GM19193 (cell line): ENCODE data around the gene NVL.

Experiments
- POLR2A ChIP-seq: IDR thresholded peaks from 4 replicates; pipeline ENCODE4 v1.6.1; 2011; ENCODE audit not compliant: insufficient read depth, insufficient read length; ENCODE audit errors: extremely low read depth

NVL gene

DNA sequence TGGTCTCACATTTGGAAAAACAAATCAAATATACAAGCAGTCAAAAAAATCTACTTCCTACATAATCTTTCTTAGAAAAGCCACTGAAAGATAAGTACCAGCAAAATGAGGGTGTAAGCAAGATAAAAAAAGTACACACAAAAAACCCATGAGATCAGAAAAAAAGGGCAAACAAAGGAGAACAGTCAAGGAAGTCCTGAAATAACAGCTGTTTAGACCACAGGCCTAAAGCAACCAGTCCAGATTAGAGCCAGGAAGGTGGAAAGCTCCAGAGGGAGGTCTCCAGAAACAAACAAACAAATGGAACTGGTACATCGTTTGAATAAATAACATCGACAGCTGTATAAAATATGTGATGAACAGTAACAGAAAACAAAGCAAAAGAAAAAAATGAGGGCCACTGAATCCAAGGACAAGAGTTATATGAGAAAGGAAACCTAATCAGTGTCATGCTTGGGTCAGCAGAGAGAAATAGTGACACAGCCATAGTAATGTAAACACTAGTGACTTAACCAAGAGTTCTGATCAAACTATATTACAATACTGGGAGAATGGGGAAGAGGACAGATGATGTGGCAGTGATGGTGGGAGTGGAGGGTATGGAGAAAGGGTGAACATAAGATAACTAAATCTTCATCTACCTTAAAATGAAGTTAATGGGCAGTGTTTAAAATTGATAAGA lies 67.5 kb downstream of the NVL start:
- no peak for TF ChIP-seq POLR2A

DNA sequence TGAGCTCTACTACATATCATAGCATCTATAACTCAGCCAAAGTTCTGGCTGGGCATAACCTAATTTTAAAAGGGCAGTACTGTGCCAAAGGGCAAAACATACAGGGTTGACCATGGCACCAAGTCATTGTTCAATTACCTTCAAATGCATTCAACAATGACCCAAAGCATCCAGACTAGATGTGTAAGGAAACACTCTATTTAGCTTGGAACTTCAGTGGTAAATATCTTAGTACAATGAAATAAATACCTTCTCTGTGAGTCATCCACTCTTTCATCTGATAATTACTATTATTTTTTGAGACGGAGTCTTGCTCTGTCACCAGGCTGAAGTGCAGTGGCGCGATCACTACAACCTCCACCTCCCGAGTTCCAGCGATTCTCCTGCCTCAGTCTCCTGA lies 70.0 kb downstream of the NVL start:
- TF ChIP-seq POLR2A, result no peak

DNA sequence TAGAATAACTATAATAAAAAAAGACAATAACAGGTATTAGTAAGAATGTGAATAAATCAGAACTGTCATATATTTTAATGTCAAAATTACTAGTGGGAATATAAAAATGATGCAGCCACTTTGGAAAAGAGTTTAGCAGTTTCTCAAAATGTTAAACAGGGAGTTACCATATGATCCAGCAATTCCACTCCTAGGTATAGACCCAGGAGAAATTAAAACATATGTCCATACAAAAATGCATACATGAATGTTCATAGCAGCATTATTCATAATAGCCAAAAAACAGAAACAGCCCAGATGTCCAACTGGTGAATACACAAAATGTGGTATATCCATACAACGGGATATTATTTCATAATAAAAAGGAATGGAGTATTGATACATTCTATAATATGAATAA lies 71.6 kb downstream of the NVL start:
- TF ChIP-seq POLR2A, result no peak

DNA sequence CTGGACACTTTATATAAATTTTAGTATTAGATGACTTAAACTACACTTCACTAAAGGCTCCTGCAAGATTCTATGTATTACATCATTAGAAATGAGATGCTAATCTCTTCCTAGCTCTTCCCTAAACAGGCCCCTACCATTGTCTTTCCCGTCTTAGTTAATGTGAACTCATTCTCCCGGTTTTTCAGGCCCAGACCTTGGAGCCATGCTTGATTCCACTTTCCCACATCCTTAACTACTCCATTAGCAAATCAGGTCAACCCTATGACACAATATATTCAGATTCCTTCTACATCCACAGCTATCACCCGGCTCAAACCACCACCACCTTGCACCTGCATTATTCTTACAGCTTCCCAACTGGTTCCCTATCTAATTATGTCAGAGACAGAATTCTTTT lies 73.3 kb downstream of the NVL start:
- no peak for TF ChIP-seq POLR2A

DNA sequence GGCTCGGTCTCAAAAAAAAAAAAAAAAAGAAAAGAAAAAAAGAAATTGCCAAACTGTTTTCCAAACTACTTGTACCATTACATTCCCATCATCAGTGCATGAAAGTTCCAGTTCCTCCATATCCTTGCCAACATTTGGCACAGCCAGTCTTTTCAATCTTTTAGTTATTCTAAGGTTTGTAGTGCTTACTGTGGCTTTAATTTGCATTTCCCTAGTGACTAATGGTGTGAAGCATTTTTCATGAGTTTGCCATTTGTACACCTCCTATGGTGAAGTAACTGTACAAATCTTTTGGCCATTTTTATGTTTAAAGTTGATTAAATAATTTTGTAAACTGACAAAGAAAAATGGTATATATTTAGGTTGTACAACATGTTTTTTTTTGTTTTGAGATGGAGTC lies 76.3 kb downstream of the NVL start:
- no peak for TF ChIP-seq POLR2A

DNA sequence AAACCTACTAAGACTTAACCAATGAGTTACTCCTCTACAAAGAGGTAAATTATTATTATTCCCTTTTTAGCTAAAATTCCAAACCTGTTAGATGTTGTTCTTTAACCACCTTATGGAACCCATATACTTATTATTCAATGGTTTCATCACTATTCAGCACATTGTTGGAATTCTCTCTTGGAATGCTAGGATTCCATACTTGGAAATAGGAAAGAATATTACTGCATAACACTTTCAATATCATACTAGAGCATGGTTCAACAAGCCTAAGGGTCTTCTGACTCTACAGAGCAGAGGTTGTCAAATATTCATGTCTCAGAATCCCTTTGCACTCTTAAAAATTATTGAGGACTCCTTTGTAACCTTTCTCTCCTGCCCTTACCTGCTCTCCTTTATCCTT lies 77.5 kb downstream of the NVL start:
- TF ChIP-seq POLR2A, result no peak

DNA sequence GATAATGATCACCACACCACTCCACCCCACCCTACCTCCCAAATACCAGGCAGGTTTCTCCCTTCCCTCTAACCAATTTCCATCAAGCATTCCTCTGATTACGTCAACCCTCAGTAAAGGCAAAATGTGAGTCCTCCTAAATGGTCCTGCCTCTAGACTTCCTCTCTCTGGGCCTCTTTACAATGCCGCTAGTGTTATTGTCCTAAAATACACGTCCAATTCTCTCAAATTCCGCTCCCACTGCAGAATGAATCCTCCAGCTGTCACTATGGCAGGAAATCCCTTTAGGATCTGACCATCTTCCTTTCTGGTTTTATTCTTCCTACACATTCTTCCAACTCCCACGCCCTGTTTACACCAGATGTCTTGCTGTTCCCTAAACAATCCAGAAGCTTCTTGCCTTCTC lies 78.2 kb downstream of the NVL start:
- no peak for TF ChIP-seq POLR2A

DNA sequence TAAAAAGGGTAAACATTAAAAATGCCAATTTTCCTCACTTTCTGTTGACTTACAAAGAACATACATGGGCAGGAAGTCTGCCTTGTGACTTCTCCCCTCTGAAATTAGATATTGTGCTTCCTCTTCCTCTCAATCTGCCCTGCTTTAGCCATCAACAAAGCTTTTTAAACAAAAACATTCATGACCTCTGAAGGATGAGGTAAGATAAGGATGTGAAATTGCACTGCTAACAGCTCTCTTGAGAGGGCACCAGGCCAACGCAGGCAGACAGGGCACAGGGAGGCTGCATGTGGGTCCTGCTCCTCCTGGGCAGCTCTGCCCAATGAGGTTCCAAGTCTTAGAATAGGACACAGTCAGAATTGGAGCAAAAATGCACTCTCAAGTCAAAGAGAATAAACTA lies 84.8 kb downstream of the NVL start:
- no peak for TF ChIP-seq POLR2A

DNA sequence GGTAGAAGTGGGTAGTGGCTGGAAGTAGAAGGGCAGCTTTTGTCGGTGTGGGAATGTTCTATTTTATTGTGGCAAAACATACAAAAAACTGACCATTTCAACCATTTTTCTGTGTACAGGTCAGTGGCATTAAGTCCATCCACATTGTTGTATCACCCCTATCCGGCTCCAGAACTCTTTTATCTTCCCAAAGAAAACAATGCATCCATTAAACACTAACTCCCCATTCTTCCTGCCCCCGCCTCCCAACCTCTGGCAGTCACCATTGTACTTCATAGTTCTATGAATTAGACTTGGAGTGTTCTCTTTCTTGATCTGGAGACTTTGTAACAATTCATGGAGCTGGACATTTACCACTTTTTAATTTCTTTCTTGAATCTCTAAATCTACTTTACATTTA lies 91.2 kb downstream of the NVL start:
- no peak for TF ChIP-seq POLR2A

DNA sequence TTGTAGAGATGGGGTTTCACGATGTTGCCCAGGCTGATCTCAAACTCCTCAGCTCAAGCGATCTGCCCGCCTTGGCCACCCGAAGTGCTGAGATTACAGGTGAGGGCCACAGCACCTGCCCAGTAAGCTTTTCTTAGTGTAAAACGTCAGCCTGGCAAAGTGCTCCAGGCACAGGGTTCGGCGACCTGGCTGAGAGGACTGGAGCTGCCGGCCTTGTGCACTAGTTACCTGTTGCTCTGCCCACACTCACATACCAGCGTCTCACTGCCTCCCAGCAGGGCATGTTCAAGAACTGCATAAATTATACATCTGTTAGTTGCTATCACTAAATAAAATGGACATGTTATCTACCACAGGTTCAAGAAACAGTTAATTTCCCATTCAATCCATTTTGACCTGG lies 91.8 kb downstream of the NVL start:
- TF ChIP-seq POLR2A, result no peak

DNA sequence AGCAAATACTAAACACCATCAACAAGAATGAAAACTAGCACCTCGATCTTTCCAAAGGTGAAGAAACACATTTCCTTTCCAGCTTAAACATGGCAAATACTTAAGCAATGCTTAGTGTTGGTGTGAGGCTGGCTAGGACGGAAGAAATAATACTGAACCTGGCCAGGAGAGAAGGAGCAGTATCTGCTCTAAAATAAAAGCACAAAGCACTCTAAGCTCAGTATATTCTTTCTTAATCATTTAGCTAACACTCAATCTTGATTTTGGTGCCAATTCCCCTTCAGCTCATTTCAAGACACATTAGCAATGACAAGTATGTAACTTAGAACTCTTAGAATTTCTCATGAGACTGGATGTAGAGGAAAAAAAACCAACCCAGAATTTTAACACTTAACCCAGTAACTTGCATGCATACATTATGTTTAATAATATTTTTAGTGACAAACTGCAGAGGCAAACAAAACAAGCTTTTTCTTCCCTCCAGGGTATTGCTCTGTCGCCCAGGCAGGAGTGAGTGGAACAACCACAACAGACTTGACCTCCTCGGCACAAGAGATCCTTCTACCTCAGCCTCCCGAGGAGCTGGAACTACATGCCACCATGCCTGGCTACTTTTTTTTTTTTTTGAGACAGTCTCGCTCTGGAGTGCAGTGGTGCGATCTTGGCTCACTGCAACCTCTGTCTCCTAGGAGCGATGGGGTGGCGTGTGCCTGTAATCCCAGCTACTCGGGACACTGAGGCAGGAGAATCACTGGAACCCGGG lies 92.7 kb downstream of the NVL start:
- TF ChIP-seq POLR2A, result no peak

DNA sequence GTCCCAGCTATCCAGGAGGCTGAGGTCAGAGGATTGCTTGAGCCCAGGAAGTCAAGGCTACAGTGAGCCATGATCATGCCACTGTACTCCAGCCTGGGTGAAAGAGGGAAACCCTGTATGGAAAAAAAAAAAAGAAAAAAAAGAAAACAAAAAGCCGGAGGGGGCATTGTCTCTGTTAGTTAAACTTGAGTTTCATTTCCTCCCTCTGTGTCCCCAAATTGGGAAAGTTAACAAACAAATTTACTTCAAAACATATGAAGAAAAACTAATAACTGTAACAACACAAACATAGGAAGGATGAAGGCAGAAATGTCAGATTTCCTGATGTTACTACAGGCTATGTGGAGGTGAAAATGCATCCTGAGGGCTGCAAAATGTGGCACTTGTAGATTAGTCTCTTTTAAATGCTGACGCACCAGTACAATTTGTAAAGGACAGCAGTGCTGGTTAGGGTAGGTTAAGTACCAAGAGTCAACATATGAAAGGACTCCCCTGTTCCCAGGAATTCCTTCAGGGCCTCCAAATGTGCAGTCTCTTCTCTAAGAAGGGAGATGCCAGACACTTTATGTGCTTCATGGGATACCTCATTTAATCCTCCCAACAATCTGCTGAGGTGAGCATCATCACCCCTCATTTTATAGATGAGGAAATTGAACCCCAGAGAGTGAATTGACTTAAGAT lies 94.0 kb downstream of the NVL start:
- no peak for TF ChIP-seq POLR2A

DNA sequence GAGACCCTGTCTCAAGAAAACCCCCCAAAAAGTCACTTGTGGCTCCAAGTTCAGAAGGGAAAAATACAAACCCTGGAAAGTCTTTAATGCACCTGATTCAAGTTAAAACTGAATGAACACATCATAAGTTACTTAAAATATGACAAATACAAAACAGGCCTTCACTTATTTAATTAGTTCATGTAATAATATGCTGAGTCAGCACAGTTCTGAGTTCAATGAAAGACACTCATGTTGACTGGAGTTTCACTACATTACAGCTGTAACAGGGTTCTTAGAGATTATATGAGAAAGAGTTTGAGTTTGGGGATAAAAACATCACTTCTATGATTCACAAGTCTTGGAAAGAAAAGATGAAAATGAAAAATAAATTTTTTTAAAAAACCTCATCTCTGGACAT lies 96.0 kb downstream of the NVL start:
- no peak for TF ChIP-seq POLR2A

DNA sequence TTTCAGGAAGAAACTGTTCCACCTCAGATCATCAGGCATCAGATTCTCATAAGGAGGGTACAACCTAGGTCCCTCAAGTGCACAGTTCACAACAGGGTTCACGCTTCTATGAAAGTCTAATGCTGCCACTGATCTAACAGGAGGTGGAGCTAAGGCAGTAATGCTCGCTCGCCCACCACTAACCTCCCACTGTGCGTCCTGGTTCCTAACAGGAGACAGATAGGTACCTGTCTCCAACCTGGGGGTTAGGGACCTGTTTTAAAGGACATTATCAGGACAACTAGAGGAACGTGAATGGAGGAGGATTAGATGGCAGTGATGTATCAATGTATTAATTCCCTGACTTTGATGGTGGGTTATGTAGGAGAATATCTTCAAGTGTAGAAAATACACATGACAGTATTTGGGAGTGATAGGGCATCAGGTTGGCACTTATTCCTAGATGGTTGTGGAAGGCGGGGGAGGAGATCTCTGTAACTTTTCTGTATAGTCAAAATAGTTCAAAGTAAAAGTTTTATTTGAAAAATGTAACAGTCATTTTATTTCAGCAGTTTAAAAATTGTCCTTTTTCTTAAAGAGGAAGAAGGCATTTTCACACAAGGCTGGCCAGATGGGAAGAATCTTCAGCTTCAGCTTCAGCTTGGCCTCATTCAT lies 103.0 kb downstream of the NVL start:
- TF ChIP-seq POLR2A, result no peak

DNA sequence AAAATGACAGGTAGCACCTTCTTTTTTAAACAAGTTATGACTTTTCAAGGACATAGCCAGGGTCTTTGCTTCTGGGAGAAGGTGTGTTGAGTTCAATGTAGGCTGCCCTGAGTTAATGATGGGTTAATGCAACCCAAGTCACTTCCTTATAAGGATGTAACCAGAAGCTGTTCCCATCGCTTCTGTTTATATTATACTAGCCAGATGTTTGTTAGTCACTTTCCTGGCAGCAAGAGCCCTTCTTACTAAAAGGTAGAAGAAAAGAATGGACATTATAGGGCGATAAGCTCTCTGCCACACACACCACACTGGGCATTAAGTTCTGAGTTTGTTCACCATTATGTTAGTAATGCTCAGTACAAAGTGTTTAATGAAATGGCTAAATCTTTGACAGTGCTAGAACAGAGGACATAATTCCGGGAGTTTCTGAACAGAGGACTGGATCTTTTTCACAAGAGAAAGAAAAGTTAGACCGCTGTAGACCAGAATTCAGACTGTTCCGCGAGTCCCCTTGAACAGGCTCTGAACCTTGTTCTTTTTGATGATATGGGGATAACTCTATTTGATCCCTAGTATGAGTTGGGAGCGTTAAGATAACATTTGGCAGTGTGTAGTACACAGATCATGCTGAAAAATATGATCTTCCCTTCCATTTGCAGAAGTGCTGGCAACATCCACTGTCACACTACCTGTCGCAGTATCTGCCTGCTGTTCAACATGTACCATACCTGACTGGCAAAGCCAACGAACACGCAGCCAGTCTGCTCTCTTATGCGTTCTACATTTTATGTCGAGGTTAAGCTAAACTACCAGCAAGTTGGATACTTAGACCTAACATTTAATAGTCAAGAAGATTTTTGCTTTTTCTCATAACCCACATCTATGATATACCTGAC lies 105.9 kb downstream of the NVL start:
- no peak for TF ChIP-seq POLR2A

DNA sequence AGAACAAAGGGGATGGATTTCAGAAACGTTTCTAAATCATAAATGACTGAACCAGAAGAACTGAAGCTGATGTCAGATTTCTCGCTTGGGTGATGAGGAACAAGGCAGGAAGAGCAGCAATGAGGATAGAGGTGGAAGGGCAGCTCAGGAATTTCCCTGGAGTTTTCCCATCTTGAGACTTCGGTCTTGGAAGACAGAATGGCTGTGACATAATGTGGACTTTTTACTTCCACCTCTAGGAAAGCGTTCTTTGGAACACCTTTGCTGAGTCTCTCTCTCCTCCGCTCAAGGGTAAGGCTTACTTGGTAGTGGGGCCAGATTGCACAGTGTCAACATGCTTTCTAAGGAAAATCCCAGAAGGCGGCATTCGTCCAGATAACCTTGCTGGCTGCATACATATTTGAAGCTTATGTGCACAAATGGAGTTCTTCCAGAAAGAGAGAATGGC lies 110.3 kb downstream of the NVL start:
- TF ChIP-seq POLR2A, result no peak
